ENCODE data around the gene SNX25. TPM values are rescaled to one million over a fixed set of nuclear protein-coding genes. Genes with fewer than 3 reads are reported as not detected.
A peak's percentile ranks its signal among the peaks of the same experiment; 100 is the strongest.

The SNX25 gene
- total RNA-seq, 1 experiment from 2014 or later, result 63.1 TPM

GRCh38 chr4:185259719-185260118, 50.3 kb downstream of the SNX25 start:
- no peak for DNase-seq (ENCODE audit: low spot score)

DNA sequence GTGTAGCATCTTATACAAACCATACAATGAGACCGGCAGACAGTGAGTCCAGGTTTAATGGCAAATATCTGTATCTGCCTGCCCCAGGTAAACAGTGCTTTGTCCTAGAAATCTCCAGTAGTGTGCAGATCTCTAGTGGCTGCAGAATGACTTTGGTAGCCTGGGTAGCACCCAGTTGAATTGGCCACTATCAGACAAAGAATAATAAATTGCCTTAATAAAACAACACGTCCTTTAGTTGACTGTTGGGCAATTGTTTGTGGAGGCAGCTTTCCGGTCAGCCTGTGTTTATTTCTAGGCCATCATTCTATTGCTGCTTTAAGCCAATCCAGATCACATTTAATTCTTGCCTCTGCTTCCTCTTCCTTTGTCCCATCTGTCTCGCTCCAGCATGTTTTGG, 52.5 kb downstream of the SNX25 start:
- DNase-seq (ENCODE audit: low spot score), result no peak

- DNase-seq (ENCODE audit: low spot score), result no peak
Measured at GRCh38 chr4:185263419-185263818, 54.0 kb downstream of the SNX25 start.

GRCh38 chr4:185265942-185266341, 56.5 kb downstream of the SNX25 start:
- DNase-seq (ENCODE audit: low spot score), result peak; percentile 71

- no peak for DNase-seq (ENCODE audit: low spot score)
Measured at GRCh38 chr4:185269286-185269685, 59.9 kb downstream of the SNX25 start.

GRCh38 chr4:185270037-185270436, 60.6 kb downstream of the SNX25 start:
- DNase-seq (ENCODE audit: low spot score), result no peak

DNA sequence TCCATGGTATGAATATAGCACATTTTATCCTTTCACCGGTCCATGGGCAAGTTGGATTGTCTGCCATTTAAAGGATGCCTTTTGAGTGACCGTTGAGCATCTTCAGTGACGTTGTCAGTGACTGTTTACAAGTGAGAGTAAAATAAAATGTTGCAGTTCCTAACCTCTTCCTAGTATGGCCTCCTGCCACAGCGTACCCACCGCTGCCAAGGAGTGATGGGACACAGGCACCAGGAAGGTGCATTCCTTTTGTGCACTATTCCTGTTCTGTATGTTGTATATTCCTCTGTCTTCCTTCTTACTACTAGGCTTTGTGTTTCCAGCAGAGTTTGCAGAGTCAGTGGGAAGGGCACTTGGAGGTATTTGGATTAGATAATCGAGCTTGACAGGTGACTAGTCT, 61.5 kb downstream of the SNX25 start:
- DNase-seq (ENCODE audit: low spot score), result no peak

DNA sequence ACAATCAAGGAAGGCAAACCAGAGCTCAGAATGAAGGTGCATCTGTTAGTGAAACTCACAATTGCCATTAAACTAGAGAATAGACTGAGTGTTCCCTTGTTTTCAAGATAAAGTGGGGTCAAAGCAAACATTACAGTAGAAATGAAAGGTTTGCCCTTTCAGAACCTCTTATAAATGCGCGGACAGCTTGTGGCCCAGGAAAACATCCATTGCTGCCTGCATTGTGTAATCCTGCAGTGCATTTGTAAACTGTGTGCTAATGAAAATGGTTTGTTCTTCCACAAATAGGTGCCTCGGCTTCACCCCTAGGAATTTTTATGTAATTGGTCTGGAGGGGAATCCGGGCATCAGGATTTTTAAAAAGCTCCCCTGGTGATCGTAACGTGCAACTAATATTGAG, 62.8 kb downstream of the SNX25 start:
- no peak for DNase-seq (ENCODE audit: low spot score)

DNA sequence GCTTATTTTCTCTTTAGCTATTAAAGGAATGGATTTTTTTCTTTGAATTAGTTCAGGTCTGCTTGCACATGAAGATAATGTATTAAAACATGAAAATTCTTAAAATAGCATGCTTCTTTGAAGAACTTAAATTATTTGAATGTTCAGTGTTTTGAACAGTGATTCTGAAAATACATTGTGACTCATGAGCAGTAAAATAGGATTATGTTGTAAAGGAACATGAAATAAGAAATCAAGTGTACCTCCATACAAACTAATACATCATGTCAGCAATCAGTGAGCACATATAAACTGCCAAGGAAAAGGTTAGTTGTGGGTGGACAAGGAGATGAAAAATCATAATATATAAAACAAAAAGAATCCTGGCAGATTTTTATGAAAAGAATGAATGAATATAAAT, 66.1 kb downstream of the SNX25 start:
- DNase-seq (ENCODE audit: low spot score), result no peak

GRCh38 chr4:185276036-185276435, 66.6 kb downstream of the SNX25 start:
- DNase-seq (ENCODE audit: low spot score), result peak; percentile 23

GRCh38 chr4:185278716-185279115, 69.3 kb downstream of the SNX25 start:
- DNase-seq (ENCODE audit: low spot score), result no peak

DNA sequence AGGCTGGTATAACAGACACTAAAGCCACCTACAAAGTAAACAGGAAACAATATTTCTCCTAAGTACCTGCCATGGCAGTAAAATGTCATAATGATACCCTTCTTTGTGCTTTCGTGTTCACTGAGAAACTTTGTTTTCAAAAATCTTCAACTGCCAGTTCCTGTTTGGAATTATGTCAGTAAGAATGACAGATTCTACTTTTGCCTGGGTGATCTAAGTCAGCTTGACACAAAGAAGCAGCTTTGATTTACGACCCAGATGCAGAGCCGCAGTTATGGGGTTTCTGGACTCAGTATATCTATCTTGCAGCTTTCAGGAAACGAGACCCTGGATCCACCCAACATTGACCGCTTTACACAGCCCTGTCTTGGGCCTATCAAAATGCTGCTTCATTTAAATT, 71.2 kb downstream of the SNX25 start:
- no peak for DNase-seq (ENCODE audit: low spot score)

DNA sequence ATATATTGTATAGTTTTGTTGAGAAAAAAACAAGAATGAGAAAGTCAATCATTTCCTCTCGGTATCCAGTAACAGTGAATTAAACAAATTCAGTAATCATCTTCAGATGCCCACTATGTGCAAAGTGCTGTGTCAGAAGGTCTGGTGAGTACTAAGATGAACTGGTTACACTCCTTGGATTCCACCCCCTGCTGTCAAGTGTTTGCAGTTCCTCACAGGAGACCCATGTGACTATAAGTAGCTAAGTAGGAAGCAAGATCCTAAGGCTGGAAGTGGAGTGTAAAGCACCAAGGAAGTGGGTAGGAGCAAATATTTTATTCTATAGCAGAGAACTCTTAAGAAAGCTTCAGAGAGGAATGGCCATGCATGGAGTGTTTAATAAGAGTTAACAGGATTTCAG, 73.6 kb downstream of the SNX25 start:
- DNase-seq (ENCODE audit: low spot score), result peak; percentile 52

DNA sequence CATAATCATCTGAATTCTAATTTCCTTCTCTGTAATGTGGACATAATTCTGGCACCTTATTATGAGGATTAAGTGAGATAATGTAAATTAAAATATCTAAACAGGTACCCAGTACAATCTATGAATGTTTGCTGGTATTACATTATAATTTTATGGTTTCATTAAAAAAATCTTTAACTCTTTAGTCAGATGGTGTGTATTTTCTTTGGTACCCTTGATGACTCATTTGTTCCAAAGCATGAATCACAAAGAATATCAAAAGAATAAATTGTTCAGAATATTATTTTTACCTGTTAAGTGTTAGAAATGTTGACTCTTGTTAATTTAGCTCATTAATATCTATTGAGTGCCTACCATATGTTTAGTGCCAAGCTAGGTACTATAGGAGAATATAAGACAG, 74.3 kb downstream of the SNX25 start:
- DNase-seq (ENCODE audit: low spot score), result no peak

- DNase-seq (ENCODE audit: low spot score), result no peak
Measured at GRCh38 chr4:185285632-185286393, 76.4 kb downstream of the SNX25 start.

DNA sequence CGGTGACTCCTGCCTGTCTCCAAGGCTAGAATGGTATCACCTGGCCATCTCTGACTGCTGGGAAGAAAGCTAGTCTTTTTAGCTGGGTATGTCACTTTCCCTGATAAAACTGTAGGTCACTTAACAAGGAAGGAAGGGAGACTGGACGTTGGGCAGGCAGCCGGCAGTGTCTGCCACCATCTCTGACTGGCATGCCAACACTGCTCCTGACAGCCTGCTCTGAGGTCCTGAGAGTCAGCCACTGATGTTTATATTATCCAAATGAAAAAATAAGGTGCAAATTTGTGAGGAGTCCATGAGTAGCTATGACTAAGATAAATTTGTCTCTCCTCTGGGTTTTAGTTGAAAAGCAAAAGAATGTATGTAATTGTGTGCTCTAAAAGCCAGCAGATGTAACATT, 77.2 kb downstream of the SNX25 start:
- DNase-seq (ENCODE audit: low spot score), result no peak

GRCh38 chr4:185287031-185287430, 77.6 kb downstream of the SNX25 start:
- DNase-seq (ENCODE audit: low spot score), result no peak

GRCh38 chr4:185290018-185290607, 80.7 kb downstream of the SNX25 start:
- DNase-seq (ENCODE audit: low spot score), result no peak

GRCh38 chr4:185290656-185291055, 81.3 kb downstream of the SNX25 start:
- DNase-seq (ENCODE audit: low spot score), result no peak

- no peak for DNase-seq (ENCODE audit: low spot score)
Measured at GRCh38 chr4:185293202-185293601, 83.8 kb downstream of the SNX25 start.

DNA sequence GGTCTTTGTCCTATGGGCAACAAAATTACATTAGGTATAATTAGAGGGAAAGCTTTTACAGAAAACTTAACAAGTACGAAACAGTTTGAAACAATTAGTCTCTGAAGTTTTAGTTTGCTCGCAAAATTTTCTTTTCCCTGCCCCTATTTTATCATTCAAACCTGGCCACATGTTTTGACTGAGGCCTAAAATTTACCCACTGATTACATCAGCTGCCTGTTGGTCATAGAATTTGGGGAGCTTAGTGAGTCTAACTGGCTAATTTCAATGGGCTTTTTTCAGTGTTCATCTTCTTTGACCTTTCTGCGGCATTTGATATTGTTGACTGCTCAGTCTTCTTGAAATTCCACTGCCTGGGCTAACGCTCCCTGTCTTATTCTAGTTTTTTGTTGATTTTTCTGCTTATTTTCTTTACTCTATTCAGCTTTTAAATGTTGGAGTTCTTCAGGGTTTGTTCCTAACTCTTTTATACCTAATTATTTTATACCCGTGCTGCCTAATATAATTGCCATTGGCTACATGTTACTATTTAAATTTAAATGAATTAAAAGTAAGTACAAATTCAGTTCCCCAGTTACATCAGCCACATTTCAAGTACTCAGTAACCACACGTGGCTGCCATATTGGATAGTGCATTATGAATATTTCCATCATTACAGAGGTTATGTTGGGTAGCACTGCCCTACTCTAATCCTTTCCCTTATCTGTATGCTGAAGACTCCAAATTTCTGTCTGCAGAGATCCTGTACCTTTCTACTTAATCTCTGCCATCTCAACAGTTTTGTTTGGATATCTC, 87.5 kb downstream of the SNX25 start:
- no peak for DNase-seq (ENCODE audit: low spot score)

DNA sequence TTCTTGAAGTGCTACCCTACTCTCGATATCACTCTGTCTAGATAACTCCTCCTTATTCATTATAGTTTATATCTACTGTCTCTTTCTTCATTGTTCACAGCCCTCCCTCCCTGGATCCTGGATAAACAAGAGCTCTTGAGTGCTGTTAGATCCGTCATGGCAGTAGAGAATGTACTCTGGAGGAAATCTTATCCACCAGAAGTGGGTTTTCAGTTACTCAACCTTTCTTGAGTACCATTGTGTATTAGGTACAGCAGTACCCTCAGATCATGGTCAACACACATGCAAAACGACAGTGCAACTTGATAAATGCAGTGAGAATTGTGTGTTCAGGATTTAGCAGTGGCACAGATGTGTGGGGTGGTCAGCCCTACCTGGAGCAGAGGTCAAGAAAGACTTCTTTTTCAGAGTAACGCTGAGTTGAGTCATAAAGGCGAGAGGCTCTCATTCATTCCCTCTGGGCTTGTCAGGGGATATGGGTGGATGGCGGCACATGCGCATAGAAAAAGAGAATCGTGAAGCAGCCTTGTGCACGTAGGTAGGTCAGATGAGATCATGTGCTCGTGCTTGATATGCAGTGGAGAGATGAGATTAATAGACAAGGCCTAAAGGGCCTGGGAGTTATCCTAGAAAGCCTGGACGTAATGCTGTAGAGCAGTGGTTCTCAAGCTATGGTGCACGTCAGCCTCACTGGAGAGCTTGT, 89.5 kb downstream of the SNX25 start:
- DNase-seq (ENCODE audit: low spot score), result no peak
